Activated CD8-positive, alpha-beta memory T cell treated with anti-CD3 and anti-CD28 coated beads for 4 hours (primary cell): ENCODE measurements around the gene IFNLR1.

Source experiments
- DNase-seq, 2 donors: peaks; one replicate each; pipeline ENCODE4 v3.0.0-alpha.2; 2020; ENCODE audit warnings: low read depth in 2 of 2

IFNLR1 gene

GRCh38 chr1:24122776-24123175, 64.3 kb downstream of the IFNLR1 start:
- DNase-seq, result no peak

GRCh38 chr1:24121406-24121805, 65.7 kb downstream of the IFNLR1 start:
- no peak for DNase-seq

- DNase-seq, result no peak
Measured at GRCh38 chr1:24120965-24121364, 66.1 kb downstream of the IFNLR1 start.

- no peak for DNase-seq
Measured at GRCh38 chr1:24119859-24120756, 67.0 kb downstream of the IFNLR1 start.

DNA sequence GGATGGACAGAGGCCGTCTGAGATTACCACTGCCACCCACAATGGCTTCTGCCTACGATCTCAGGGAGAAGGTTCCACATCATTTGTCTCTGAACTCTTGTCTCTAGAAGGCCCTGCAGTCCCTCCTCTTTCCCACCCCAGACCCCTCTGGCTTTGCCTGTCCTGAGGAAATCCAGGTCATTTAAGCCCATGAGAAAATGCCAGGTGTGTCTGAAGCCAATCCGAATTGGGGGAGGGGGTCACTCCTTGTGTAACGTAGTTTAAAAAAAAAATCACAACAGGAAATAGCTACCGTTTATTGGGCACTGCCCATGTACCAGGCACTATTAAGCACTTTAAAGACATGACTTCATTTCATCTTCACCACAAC, 67.6 kb downstream of the IFNLR1 start:
- no peak for DNase-seq

DNA sequence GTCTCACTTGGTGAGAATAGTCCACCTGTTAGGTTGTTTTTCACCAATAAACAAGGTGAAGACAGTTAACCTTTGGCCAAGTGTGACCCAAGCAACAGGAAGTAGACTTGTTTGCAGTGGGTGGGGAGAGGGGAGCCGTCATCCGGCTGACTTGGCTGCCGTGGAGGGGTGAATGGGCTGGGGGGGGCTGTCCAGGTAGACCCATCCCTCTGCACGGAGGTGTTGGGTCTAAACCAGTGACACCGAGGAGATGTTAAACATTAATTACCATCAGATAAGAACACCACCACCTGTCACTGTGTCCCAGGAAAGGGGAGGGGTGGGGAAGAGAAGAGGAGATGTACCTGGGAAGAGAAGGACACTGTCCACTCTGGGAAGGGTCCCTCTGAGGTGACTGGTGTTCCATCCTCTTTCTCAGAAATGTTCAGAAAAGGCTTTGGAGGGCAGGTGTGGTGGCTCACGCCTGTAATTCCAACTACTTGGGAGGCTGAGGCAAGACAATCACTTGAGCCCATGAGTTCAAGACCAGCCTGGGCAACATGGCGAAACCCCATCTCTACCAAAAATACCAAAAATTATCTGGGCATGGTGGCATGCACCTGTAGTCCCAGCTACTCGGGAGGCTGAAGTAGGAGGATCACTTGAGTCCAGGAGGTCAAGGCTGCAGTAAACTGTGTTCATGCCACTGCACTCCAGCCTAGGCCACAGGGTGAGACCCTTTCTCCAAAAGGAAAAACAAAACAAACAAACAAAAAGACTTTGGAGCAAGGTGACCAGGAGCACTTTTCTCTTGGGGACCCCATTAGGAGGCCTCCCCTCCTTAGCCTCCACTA, 68.5 kb downstream of the IFNLR1 start:
- no peak for DNase-seq

- no peak for DNase-seq
Measured at GRCh38 chr1:24117722-24118409, 69.2 kb downstream of the IFNLR1 start.

GRCh38 chr1:24117132-24117531, 70.0 kb downstream of the IFNLR1 start:
- no peak for DNase-seq

GRCh38 chr1:24114753-24115152, 72.3 kb downstream of the IFNLR1 start:
- DNase-seq, result no peak

- DNase-seq, result no peak
Measured at GRCh38 chr1:24113641-24114033, 73.5 kb downstream of the IFNLR1 start.

GRCh38 chr1:24111996-24112779, 74.9 kb downstream of the IFNLR1 start, which contains the start of gene MYOM3:
Gene MYOM3, minus strand, starts transcription at chr1:24112135. Its CDS starts 3,499 bp downstream, at chr1:24108636.
- DNase-seq, result peak in 1 of 2 donors; percentile 5

- no peak for DNase-seq
Measured at GRCh38 chr1:24111262-24111995, 75.7 kb downstream of the IFNLR1 start.

GRCh38 chr1:24110642-24111261, 76.3 kb downstream of the IFNLR1 start:
- no peak for DNase-seq

- no peak for DNase-seq
Measured at GRCh38 chr1:24109686-24110475, 77.2 kb downstream of the IFNLR1 start.

GRCh38 chr1:24109166-24109483, 78.0 kb downstream of the IFNLR1 start:
- no peak for DNase-seq

- DNase-seq, result no peak
Measured at GRCh38 chr1:24108334-24109165, 78.5 kb downstream of the IFNLR1 start.

DNA sequence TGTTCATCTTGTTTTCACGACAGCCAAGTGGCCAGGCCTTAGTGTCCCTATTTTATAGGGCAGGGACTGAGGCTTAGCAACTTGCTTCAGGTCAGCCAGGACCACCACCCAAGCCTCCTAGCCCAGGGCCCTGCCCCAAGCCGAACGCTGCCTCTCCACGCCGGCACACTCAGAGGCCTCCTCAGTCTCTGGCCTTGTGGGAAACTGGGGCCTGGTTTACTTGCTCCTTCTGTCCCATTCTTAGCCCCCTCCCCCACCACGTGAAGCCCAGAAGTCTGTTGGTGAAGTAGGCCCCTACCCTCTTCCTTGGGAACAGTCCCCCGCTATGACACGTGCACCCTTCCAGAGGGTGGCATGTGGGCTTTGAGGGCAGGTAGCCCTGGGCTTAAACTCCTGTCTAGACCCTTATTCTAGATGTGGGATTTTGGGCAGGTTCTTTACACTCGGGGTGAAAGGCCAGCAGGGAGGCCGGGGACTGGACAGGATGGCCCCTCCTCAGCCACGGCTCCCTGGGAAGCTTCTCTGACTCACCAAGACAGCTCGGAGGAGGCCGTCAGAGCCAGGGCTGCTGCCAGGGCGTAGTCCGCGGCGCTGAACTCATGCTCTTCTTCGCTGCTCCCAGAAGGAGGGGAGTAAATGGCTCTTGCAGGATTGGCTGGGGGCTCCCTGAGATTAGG, 79.5 kb downstream of the IFNLR1 start:
- DNase-seq, result no peak
